ENCODE data around the gene SYTL3.
"Not testable (repeated sequence)": the region's sequence is repeated elsewhere in the genome, so short reads cannot be mapped to it uniquely, and the experiment has no call there.

SYTL3 gene

GRCh38 chr6:158632538-158633119 is 17.2 kb upstream of the SYTL3 start:
- intact Hi-C loops (cut with DNase I) = not testable (repeated sequence)
- DNase-seq = peak in 1 of 42 donors; percentile 13

- intact Hi-C loops (cut with DNase I) = no loop called here
- peak in 2 of 42 donors; percentile 17 to 33 for DNase-seq
Measured at GRCh38 chr6:158633127-158633526, 16.7 kb upstream of the SYTL3 start.

- DNase-seq = peak in 1 of 42 donors; percentile 29
- intact Hi-C loops (cut with DNase I) = no loop called here
Measured at GRCh38 chr6:158634695-158635426, 15.0 kb upstream of the SYTL3 start.

- intact Hi-C loops (cut with DNase I) = no loop called here
- peak in 1 of 42 donors; percentile 33 for DNase-seq
Measured at GRCh38 chr6:158635427-158636073, 14.3 kb upstream of the SYTL3 start.

- DNase-seq = no peak
- intact Hi-C loops (cut with DNase I) = no loop called here
Measured at GRCh38 chr6:158636778-158637177, 13.1 kb upstream of the SYTL3 start.

- intact Hi-C loops (cut with DNase I) = no loop called here
Measured at GRCh38 chr6:158638324-158638854, 11.5 kb upstream of the SYTL3 start.

GRCh38 chr6:158639056-158639455 is 10.8 kb upstream of the SYTL3 start:
- peak in 1 of 42 donors; percentile 20 for DNase-seq
- intact Hi-C loops (cut with DNase I) = no loop called here

More at GRCh38 chr6:158638324-158638854, 11.5 kb upstream of the SYTL3 start:
- peak in 1 of 42 donors; percentile 21 for DNase-seq

GRCh38 chr6:158640519-158640918 is 9.3 kb upstream of the SYTL3 start:
- peak in 1 of 42 donors; percentile 36 for DNase-seq
- intact Hi-C loops (cut with DNase I) = no loop called here

- peak in 2 of 42 donors; percentile 16 to 34 for DNase-seq
- intact Hi-C loops (cut with DNase I) = no loop called here
Measured at GRCh38 chr6:158642097-158642601, 7.7 kb upstream of the SYTL3 start.

GRCh38 chr6:158643836-158644230 is 6.0 kb upstream of the SYTL3 start:
- DNase-seq = no peak
- intact Hi-C loops (cut with DNase I) = no loop called here

- intact Hi-C loops (cut with DNase I) = no loop called here
- DNase-seq = peak; percentile 63 to 96 (median 90)
Measured at GRCh38 chr6:158644231-158645063, 5.4 kb upstream of the SYTL3 start, which contains the start of gene DYNLT1. Gene DYNLT1, minus strand, starts transcription at chr6:158644743. Its CDS starts 35 bp downstream, at chr6:158644708.

- intact Hi-C loops (cut with DNase I) = no loop called here
- peak in 5 of 42 donors; percentile 7 to 41 (median 28) for DNase-seq
Measured at GRCh38 chr6:158645064-158646022, 4.5 kb upstream of the SYTL3 start.

GRCh38 chr6:158646023-158646910 is 3.6 kb upstream of the SYTL3 start:
- intact Hi-C loops (cut with DNase I) = no loop called here
- DNase-seq = peak in 3 of 42 donors; percentile 18 to 38 (median 28)

GRCh38 chr6:158647501-158647900 is 2.4 kb upstream of the SYTL3 start:
- DNase-seq = peak in 1 of 42 donors; percentile 14
- intact Hi-C loops (cut with DNase I) = no loop called here

- peak in 5 of 42 donors; percentile 21 to 47 (median 40) for DNase-seq
- intact Hi-C loops (cut with DNase I) = no loop called here
Measured at GRCh38 chr6:158648682-158649131, 1.1 kb upstream of the SYTL3 start.

- peak in 2 of 42 donors; percentile 6 to 25 for DNase-seq
- intact Hi-C loops (cut with DNase I) = not testable (repeated sequence)
Measured at GRCh38 chr6:158651981-158652737, 2.3 kb downstream of the SYTL3 start.
